Nephron progenitor cell (in vitro differentiated cells): ENCODE data around the gene TNFRSF11A.

Source experiments
- DNase-seq: peaks from one replicate; pipeline ENCODE4 v3.0.0; 2021
- H3K27ac Mint-ChIP-seq: 2 replicates; pipeline ENCODE4 v1.8.0; 2021; ENCODE audit warnings: mild to moderate bottlenecking, moderate library complexity, mixed read lengths
- H3K27me3 Mint-ChIP-seq: 2 replicates; pipeline ENCODE4 v1.8.0; 2021; ENCODE audit warnings: mild to moderate bottlenecking, low read depth, mixed read lengths; ENCODE audit not compliant: poor library complexity
- H3K36me3 Mint-ChIP-seq: 2 replicates; pipeline ENCODE4 v1.8.0; 2021; ENCODE audit warnings: low read depth, mixed read lengths
- H3K4me1 Mint-ChIP-seq: 2 replicates; pipeline ENCODE4 v1.8.0; 2021; ENCODE audit warnings: mixed read lengths
- H3K4me3 Mint-ChIP-seq: 2 replicates; pipeline ENCODE4 v1.8.0; 2021; ENCODE audit warnings: mild to moderate bottlenecking, moderate library complexity, mixed read lengths
- H3K9me3 Mint-ChIP-seq: 2 replicates; pipeline ENCODE4 v1.8.0; 2021; ENCODE audit warnings: mild to moderate bottlenecking, moderate library complexity, mixed read lengths
- TF ChIP-seq, protein P1 (sequence below): fragments of 200-600 bp; sonication (generic); IDR thresholded peaks from 2 replicates; pipeline ENCODE4 v1.5.0; 2021; ENCODE audit warnings: antibody characterized with exemption

The TNFRSF11A gene

DNA sequence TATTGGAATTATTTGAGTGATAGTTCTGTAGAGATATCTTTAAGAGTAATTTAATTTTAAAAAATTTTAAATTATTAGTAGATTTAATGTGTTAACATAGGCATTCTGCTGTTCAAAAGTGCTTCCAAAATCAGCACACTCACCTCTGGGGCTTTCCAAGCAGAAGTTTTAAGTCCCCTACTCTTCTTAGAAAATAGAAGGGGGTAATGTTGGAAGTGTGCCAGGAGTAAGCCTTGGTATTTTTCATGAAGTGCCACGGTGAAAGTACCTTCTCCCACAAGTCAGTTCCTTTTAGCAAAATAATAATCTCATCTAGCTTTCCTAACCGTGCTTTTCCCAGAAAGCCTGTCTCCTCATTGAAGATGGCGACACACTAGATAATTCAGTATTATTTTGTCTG is 3.9 kb upstream of the TNFRSF11A start:
- Mint-ChIP-seq H3K9me3 (no peaks in the 10 kb centered on the region), H3K27ac (no peak overlapping the region), H3K36me3 (no peaks in the 10 kb centered on the region), H3K27me3 (peaks cover 41% of the 10 kb centered on the region), H3K4me1 (peaks cover 10% of the 10 kb centered on the region), H3K4me3 (no peak overlapping the region)
- DNase-seq: no peak
- TF ChIP-seq, protein P1, sequence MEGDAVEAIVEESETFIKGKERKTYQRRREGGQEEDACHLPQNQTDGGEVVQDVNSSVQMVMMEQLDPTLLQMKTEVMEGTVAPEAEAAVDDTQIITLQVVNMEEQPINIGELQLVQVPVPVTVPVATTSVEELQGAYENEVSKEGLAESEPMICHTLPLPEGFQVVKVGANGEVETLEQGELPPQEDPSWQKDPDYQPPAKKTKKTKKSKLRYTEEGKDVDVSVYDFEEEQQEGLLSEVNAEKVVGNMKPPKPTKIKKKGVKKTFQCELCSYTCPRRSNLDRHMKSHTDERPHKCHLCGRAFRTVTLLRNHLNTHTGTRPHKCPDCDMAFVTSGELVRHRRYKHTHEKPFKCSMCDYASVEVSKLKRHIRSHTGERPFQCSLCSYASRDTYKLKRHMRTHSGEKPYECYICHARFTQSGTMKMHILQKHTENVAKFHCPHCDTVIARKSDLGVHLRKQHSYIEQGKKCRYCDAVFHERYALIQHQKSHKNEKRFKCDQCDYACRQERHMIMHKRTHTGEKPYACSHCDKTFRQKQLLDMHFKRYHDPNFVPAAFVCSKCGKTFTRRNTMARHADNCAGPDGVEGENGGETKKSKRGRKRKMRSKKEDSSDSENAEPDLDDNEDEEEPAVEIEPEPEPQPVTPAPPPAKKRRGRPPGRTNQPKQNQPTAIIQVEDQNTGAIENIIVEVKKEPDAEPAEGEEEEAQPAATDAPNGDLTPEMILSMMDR: no peak

DNA sequence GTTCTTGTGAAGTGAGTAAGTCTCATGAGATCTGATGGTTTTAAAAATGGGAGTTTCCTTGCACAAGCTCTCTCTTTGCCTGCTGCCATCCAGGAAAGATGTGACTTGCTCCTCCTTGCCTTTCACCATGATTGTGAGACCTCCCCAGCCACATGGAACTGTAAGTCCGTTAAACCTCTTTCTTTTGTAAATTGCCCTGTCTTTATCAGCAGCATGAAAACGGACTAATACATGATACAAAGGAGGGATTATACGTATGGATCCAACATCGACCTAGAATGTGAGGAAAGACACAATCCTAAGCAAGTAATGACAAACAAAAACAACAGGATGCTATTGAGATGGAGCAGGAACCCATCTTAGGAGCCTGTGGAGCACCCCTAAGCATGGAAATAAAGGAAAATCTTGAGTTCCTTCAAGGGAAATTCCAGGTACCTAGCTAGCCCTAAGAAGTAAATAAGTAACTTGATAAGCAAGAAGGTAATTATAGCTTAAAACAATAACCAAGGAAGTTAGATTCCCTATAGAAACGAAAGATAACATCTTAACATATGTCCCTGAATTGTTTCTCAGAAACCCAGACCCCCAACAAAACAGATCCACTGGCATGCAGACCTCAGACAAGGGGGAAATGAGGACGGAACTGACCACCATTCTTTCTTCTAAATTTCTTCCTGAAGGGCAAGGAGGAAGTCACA is 1.5 kb upstream of the TNFRSF11A start:
- Mint-ChIP-seq H3K9me3 (no peaks in the 10 kb centered on the region), H3K4me3 (peak overlapping the region; percentile 80), H3K4me1 (peaks cover 33% of the 10 kb centered on the region), H3K27ac (no peak overlapping the region), H3K36me3 (no peaks in the 10 kb centered on the region), H3K27me3 (peaks cover 61% of the 10 kb centered on the region)
- TF ChIP-seq, protein P1: no peak
- DNase-seq: no peak

DNA sequence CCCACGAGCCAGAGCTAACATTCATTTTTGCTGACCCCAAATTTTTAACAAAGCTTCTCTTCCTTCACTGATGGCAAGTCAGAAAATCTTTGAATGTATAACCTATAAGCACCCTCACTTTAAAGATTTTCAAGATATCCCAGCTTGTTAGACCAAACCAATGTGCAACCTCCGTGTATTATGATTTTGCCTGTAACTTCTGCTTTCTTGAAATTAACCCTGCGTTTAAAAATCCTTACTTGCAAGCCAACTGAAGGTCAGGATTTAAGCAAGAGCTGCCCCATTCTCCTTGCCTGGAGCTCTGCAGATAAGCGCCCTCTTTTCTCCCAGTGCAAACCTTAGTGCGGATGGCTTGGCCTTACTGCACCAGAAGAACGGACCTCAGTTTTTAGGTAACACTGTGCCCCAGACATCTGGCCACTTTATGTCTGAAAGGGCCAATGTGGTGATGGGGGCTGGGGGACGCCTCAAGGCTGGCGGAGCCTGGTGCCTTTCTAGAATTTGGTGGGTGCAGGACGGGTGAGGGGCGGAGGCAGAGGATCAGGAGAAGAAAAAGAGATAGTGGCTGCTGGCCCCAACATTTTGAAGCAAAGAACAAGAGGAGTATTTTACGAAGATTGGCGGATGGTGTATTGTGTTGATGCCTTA is 805 bp upstream of the TNFRSF11A start:
- H3K4me1 Mint-ChIP-seq: peaks cover 40% of the 10 kb centered on the region
- DNase-seq: no peak
- no peaks in the 10 kb centered on the region for H3K9me3 Mint-ChIP-seq
- peaks cover 60% of the 10 kb centered on the region for H3K27me3 Mint-ChIP-seq
- peak overlapping the region; percentile 80 for H3K4me3 Mint-ChIP-seq
- TF ChIP-seq, protein P1: no peak
- H3K27ac Mint-ChIP-seq: no peak overlapping the region
- no peaks in the 10 kb centered on the region for H3K36me3 Mint-ChIP-seq

DNA sequence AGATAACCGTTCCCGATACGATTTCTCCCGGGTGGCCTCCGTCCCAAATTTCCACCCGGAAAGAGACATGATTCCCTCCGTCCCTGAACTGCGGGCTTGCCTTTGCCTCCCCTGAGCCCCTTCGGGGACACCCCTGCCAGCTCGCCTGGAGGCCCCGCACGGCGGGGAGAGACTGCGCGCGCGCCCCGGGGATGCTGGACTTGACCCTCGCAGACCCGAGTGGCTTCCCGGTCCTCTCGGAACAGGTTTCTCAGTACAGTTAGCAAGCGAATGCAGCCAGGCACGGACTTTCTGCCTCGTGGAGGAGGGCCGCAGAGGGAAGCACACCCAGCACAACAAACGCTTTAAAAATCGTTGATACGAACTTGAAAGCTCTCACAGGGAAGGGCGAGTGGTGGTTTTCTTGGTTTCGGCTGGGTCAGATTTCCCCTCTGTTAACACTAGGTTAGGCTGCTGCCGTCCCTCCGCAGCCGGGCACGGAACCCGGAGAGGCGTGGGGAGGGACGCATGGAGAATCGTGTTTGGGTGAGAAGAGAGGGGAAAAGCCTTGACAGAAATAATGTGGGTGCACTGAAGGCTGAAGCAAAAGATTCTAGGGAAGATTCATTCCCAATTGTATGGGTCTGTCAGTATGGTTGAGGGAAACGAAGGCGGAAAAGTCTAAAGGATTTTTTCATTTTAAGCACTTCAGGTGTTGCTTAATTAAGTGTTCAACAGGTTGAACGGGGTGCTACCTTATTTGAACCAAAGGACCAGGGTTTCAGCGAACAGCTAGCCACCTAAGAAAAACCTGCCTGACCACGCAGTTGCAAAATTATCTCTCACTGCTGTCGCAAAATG is 916 bp downstream of the TNFRSF11A start:
- TF ChIP-seq, protein P1: no peak
- no peaks in the 10 kb centered on the region for H3K36me3 Mint-ChIP-seq
- peaks cover 55% of the 10 kb centered on the region for H3K4me1 Mint-ChIP-seq
- no peak overlapping the region for H3K27ac Mint-ChIP-seq
- peaks cover 55% of the 10 kb centered on the region for H3K27me3 Mint-ChIP-seq
- DNase-seq: peak; percentile 59
- H3K4me3 Mint-ChIP-seq: peak overlapping the region; percentile 86
- H3K9me3 Mint-ChIP-seq: peaks cover 6% of the 10 kb centered on the region

DNA sequence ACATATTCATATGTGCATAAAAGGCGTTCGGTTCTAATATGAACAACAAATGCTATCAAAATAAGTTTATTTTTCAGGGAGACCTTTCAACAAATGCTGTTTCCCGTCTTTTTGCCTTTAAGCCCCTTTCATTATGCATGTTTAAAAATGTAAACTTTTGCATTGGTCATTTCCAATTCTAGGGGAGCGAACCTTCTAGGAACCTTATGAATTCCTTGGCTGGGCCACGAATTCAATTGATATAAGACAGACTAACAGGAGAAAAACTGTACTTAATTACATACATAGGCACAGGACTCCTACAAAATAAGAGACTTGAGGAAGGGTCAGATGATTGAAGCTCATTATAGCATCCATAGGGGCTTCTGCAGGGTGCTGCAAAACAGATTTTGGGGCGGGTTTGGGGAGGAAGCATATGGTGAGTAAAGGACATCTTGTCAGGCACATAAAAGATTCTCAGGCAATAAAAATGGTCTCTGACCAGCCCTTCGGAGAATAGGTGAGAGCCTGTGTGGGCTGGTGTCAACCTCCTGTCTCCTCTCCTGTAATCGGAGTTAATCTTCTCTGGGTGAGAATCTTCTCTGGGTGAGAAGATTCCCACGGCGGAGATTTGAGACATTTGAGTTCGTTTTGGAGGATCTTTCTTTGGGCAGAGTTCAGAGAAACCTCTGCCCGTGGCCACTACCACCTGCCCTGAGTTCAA is 1.7 kb downstream of the TNFRSF11A start:
- TF ChIP-seq, protein P1: no peak
- Mint-ChIP-seq H3K4me1 (peaks cover 62% of the 10 kb centered on the region), H3K36me3 (no peaks in the 10 kb centered on the region), H3K9me3 (peaks cover 6% of the 10 kb centered on the region), H3K27me3 (peaks cover 55% of the 10 kb centered on the region), H3K4me3 (peak overlapping the region; percentile 86), H3K27ac (no peak overlapping the region)
- no peak for DNase-seq
